Measurements from ENCODE around the gene LRRC4B. TPM values are rescaled to one million over a fixed set of nuclear protein-coding genes. Genes with fewer than 3 reads are reported as not detected.

The LRRC4B gene
- total and polyA plus RNA-seq, 2 of the 4 experiments (the other 2 are of a cell fraction) = 0.03 TPM; not detected in 1

DNA sequence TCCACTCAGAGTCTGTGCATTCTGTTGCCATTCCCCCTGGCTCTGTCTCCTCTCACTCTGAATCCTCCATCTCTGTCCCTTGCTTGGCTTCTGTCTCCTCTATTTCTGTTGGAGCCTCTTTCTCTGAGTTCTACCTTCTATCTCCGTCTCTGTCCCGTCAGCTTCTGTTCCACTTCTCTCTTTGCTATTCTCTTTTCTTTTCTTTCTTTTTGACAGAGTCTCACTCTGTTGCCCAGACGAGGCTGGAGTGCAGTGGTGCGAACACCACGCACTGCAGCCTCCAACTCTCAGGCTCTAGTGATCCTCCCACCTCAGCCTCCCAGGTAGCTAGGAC is 33.8 kb upstream of the LRRC4B start:
- H2BK15ac ChIP-seq (ENCODE audit: low read depth, low read length) = no peak overlapping the region
- H3K18ac ChIP-seq (ENCODE audit: low read depth, low read length) = no peak overlapping the region
- dilution Hi-C loops (cut with HindIII; ENCODE audit: low sequenced_read_pairs, unreplicated experiment) = no loop called here
- no peak overlapping the region for H2BK5ac ChIP-seq (ENCODE audit: low read depth, low read length, poor library complexity, severe bottlenecking)
- H4K20me1 ChIP-seq (ENCODE audit: insufficient read depth, low read length) = no peaks in the 10 kb centered on the region
- no peak overlapping the region for H3K4ac ChIP-seq (ENCODE audit: low read depth, low read length)
- in situ Hi-C loops (cut with MboI; ENCODE audit: low sequenced_read_pairs) = no loop called here
- TF ChIP-seq MXI1 (IDR thresholded peaks at IDR 0.05; ENCODE audit: borderline replicate concordance, low read depth, low read length) = no peak
- no peak for TF ChIP-seq CEBPB (IDR thresholded peaks at IDR 0.05; ENCODE audit: low read depth, low read length)
- no peak for TF ChIP-seq RAD21 (IDR thresholded peaks at IDR 0.05; ENCODE audit: low read length)
- TF ChIP-seq CTCF (conservative IDR thresholded peaks at IDR 0.05; ENCODE audit: low read depth, low read length) = no peak
- TF ChIP-seq POLR2A (IDR thresholded peaks at IDR 0.05; ENCODE audit: low read depth, low read length) = no peak
- TF ChIP-seq FOS (IDR thresholded peaks at IDR 0.05; ENCODE audit: low read depth, low read length) = no peak
- TF ChIP-seq BHLHE40 (IDR thresholded peaks at IDR 0.05; ENCODE audit: low read depth, low read length) = no peak
- no peak for TF ChIP-seq NFE2L2 (IDR thresholded peaks at IDR 0.05; ENCODE audit: low read depth, low read length)
- TF ChIP-seq, protein P1, sequence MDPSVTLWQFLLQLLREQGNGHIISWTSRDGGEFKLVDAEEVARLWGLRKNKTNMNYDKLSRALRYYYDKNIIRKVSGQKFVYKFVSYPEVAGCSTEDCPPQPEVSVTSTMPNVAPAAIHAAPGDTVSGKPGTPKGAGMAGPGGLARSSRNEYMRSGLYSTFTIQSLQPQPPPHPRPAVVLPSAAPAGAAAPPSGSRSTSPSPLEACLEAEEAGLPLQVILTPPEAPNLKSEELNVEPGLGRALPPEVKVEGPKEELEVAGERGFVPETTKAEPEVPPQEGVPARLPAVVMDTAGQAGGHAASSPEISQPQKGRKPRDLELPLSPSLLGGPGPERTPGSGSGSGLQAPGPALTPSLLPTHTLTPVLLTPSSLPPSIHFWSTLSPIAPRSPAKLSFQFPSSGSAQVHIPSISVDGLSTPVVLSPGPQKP (IDR thresholded peaks at IDR 0.05; ENCODE audit: borderline replicate concordance, low read depth, low read length) = no peak
- no peak for TF ChIP-seq SMC3 (IDR thresholded peaks at IDR 0.05; ENCODE audit: low read depth, low read length)
- TF ChIP-seq MAZ (IDR thresholded peaks at IDR 0.05; ENCODE audit: borderline replicate concordance, low read depth, low read length) = no peak
- no peak for TF ChIP-seq CHD1 (IDR thresholded peaks at IDR 0.05; ENCODE audit: low read depth, low read length)
- 52% methylated on average over 3 of the region's 5 CpGs; no CpG with 5 or more reads in 1 of the 2 experiments for WGBS, 2 experiments (ENCODE audit: extremely low coverage in 2 of 2, insufficient read length in 1 of 2)
- no peak overlapping the region for H3K4me2 ChIP-seq (ENCODE audit: low read depth, low read length)
- no peak overlapping the region for H2AK9ac ChIP-seq (replicated peaks; ENCODE audit: low read depth, low read length, poor library complexity)
- no TSS peak for BruUV-seq (replicated peaks)
- ATAC-seq (ENCODE audit: low read depth) (no peak), DNase-seq (no peak)
- no peak overlapping the region for H4K8ac ChIP-seq (ENCODE audit: low read depth in 2 of 2, low read length in 2 of 2)
- H2BK120ac ChIP-seq (ENCODE audit: low read depth, low read length) = no peak overlapping the region
- ChIA-PET POLR2A (ENCODE audit: unreplicated experiment) (no interaction called here), CTCF (interaction anchor here (0.6 kb wide), 1 partner anchor 64 kb away, joined by 3 read pairs; no protein-coding TSS in a partner anchor)
- no peak overlapping the region for H3K14ac ChIP-seq (replicated peaks; ENCODE audit: low read depth, low read length)
- intact Hi-C loops (cut with micrococcal nuclease) = no loop called here
- no peak overlapping the region for H3K9ac ChIP-seq (ENCODE audit: low read depth, low read length)
- no peak overlapping the region for H2AK5ac ChIP-seq (ENCODE audit: low read depth, low read length)
- H3K4me1 ChIP-seq (ENCODE audit: control insufficient read depth, insufficient read depth, low read length) = no peaks in the 10 kb centered on the region
- no peak overlapping the region for H3K56ac ChIP-seq (ENCODE audit: extremely low read depth, insufficient read depth, low read length)
- no peaks in the 10 kb centered on the region; the same call in 1 of the 2 replicates for H3K27me3 ChIP-seq (ENCODE audit: control insufficient read depth, insufficient read depth, low read length)
- H2AFZ ChIP-seq (replicated peaks; ENCODE audit: low read length, poor library complexity) = no peak overlapping the region
- no peaks in the 10 kb centered on the region for H3K36me3 ChIP-seq (ENCODE audit: control insufficient read depth, insufficient read depth, low read length)
- no peak overlapping the region for H3K23ac ChIP-seq (ENCODE audit: low read depth, low read length)
- H4K5ac ChIP-seq (ENCODE audit: low read depth, low read length) = no peak overlapping the region
- H3K4me3 ChIP-seq (ENCODE audit: insufficient read depth, low read depth, low read length) = no peak overlapping the region
- H3K79me1 ChIP-seq (ENCODE audit: low read depth in 1 of 2, low read length in 2 of 2) = no peaks in the 10 kb centered on the region
- H4K91ac ChIP-seq (ENCODE audit: insufficient read depth, low read depth, low read length) = no peak overlapping the region
- no peak overlapping the region for H2BK20ac ChIP-seq (ENCODE audit: low read depth, low read length)
- no peaks in the 10 kb centered on the region for H3K9me1 ChIP-seq (ENCODE audit: insufficient read depth, low read length)
- peaks cover 3% of the 10 kb centered on the region; the same call in 1 of the 2 replicates for H3K9me3 ChIP-seq (ENCODE audit: control insufficient read depth, insufficient read depth, low read length)
- H3K27ac ChIP-seq (ENCODE audit: insufficient read depth, low read length) = no peak overlapping the region

All from IMR-90 (cell line).